PFSK-1 (cell line): ENCODE data around the gene IGSF9.

Source experiments
- POLR2AphosphoS5 ChIP-seq: IDR thresholded peaks from 2 replicates; pipeline ENCODE4 v1.6.1; 2012; ENCODE audit warnings: low read depth, mild to moderate bottlenecking, control low read depth, low read length, moderate library complexity
- REST ChIP-seq, 2 experiments: IDR thresholded peaks; 2 replicates each; pipeline versions ENCODE4 v1.6.1 to v1.8.0; 2011 to 2012; ENCODE audit warnings: low read depth in 2 of 2, low read length in 2 of 2, control low read depth in 1 of 2, inconsistent platforms in 1 of 2, mild to moderate bottlenecking in 1 of 2, moderate library complexity in 1 of 2; ENCODE audit not compliant: insufficient read depth in 1 of 2
- SIN3A ChIP-seq: IDR thresholded peaks from 2 replicates; pipeline ENCODE4 v1.6.1; 2012; ENCODE audit warnings: mild to moderate bottlenecking, low read length, moderate library complexity, borderline replicate concordance; ENCODE audit not compliant: insufficient read depth
- TAF1 ChIP-seq: IDR thresholded peaks from 2 replicates; pipeline ENCODE4 v1.6.1; 2012; ENCODE audit warnings: low read length, control low read depth, borderline replicate concordance; ENCODE audit not compliant: insufficient read depth

DNA sequence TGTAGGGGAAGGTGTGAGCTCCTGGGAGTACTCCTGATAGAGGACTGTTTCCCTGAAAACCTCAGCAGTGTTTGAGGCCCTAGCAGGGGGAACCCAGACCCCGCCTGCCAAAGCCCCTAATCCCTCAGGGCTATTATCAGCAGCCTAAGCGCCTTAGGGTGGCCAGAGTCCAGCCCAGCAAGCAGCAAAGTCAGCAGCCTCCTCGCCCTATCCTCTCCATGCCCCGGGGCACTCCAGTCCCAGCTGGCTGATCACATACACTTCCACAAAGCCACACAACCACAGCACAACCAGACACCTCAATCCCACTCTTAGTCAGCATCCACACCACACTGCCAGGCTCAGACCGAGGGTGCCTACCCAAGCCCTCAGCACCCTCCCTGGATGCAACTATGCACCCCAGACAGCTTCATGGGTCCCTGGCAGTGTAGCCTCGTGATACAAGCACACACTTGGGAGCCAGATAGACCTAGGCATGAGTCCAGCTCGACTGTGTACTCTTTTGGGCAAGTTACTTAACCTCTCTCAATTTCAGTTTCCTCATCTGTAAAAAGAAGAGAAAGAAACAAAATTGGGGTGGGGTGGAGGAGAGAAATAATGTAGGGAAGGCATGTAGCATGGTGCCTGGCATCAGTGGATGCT, 7.1 kb downstream of the IGSF9 start:
- TF ChIP-seq TAF1 (no peak), REST (IDR thresholded peaks at IDR 0.05; ENCODE audit: insufficient read depth in 1 of 2, low read depth in 2 of 2, low read length in 2 of 2) (no peak), POLR2AphosphoS5 (no peak), SIN3A (no peak)
